GM13977 (cell line): ENCODE results near the gene SREBF2.
A peak's percentile ranks its signal among the peaks of the same experiment; 100 is the strongest.
"Not testable (repeated sequence)": the region's sequence is repeated elsewhere in the genome, so short reads cannot be mapped to it uniquely, and the experiment has no call there.

Experiments
- DNase-seq: peaks from one replicate; pipeline ENCODE4 v3.0.0; 2012; ENCODE audit warnings: low spot score
- CTCF ChIP-seq: IDR thresholded peaks from 2 replicates; pipeline ENCODE4 v1.5.1; 2012; ENCODE audit warnings: mild to moderate bottlenecking, control low read depth; ENCODE audit not compliant: insufficient read depth; ENCODE audit errors: extremely low read depth, missing control alignments
- in situ Hi-C: fragments of 300-500 bp; cut with MboI; formaldehyde crosslinking; loops from one replicate; pipeline ENCODE4 v1.12.0; 2022; ENCODE audit warnings: low sequenced_read_pairs, low pct_unique_long_range_greater_than_20kb, mixed read lengths, inconsistent platforms; ENCODE audit not compliant: unreplicated experiment

SREBF2 gene

GRCh38 chr22:41833369-41834004 is 582 bp downstream of the SREBF2 start:
- peak; percentile 7 for TF ChIP-seq CTCF
- DNase-seq, result peak; percentile 61
- in situ Hi-C loops, result loop anchor here (10.0 kb wide), 1 partner anchor 111 kb away; the partner anchor contains the start of gene CENPM

GRCh38 chr22:41834005-41834944 is 1.4 kb downstream of the SREBF2 start:
- in situ Hi-C loops, result loop anchor here (10.0 kb wide), 1 partner anchor 111 kb away; the partner anchor contains the start of gene CENPM
- no peak for DNase-seq
- no peak for TF ChIP-seq CTCF

GRCh38 chr22:41835462-41835861 is 2.6 kb downstream of the SREBF2 start:
- in situ Hi-C loops, result loop anchor here (10.0 kb wide), 1 partner anchor 109 kb away; the partner anchor contains the start of gene CENPM
- DNase-seq, result not testable (repeated sequence)

GRCh38 chr22:41836551-41836950 is 3.6 kb downstream of the SREBF2 start:
- no peak for DNase-seq
- TF ChIP-seq CTCF, result no peak
- in situ Hi-C loops, result loop anchor here (10.0 kb wide), 1 partner anchor 108 kb away; the partner anchor contains the start of gene CENPM

GRCh38 chr22:41838842-41839618 is 6.1 kb downstream of the SREBF2 start:
- no peak for DNase-seq
- no peak for TF ChIP-seq CTCF
- in situ Hi-C loops, result loop anchor here (10.0 kb wide), 1 partner anchor 106 kb away; the partner anchor contains the start of gene CENPM

- DNase-seq, result no peak
- in situ Hi-C loops, result no loop called here
- TF ChIP-seq CTCF, result no peak
Measured at GRCh38 chr22:41840216-41840615, 7.3 kb downstream of the SREBF2 start.
